HCT116 (cell line): Measurements from ENCODE around the gene HIRIP3. TPM values are rescaled to one million over a fixed set of nuclear protein-coding genes. Genes with fewer than 3 reads are reported as not detected.

Source experiments
- ATAC-seq: fragments of 200-7000 bp; cut with Tn5 transposase; 2 replicates; pipeline ENCODE4 v1.9.1; 2020; ENCODE audit warnings: mild to moderate bottlenecking, moderate library complexity
- BruUV-seq: library from RNA; stranded (reverse); fragments of 400-500 nt; replicated peaks from 2 replicates; lab custom pipeline; 2021; lab: Mats Ljungman, UMichigan
- CTCF ChIA-PET: fragments of 300-600 bp; sonication (Branson Sonifier 250); formaldehyde crosslinking; loops from one replicate; lab custom pipeline; 2021; ENCODE audit warnings: antibody characterized with exemption; lab: Charles Lee
- POLR2A ChIA-PET: fragments of 300-600, 350-600 bp; sonication (Branson Sonifier 250); formaldehyde crosslinking; loops from one replicate; lab custom pipeline; 2021; ENCODE audit warnings: antibody characterized with exemption; lab: Charles Lee
- RAD21 ChIA-PET, 2 experiments: fragments of 300-600 bp; sonication (Branson Sonifier 250); formaldehyde crosslinking; loops; one replicate each; lab custom pipeline; 2023; ENCODE audit warnings: low total read pairs in 2 of 2; ENCODE audit not compliant: uncharacterized antibody in 2 of 2, unreplicated experiment in 2 of 2, low non-redundant PET in 1 of 2; lab: Charles Lee
- DNase-seq: peaks from one replicate; pipeline ENCODE4 v3.0.0-alpha.2; 2010; ENCODE audit warnings: low read depth, low spot score
- H2AFZ ChIP-seq: fragments of 200-600 bp; shearing (Covaris generic), sonication (generic); 2 replicates; pipeline ENCODE4 v1.6.1; 2017; ENCODE audit warnings: low read depth, mixed run types, mixed read lengths, antibody characterized with exemption, low read length; ENCODE audit not compliant: poor library complexity, severe bottlenecking
- H3K27ac ChIP-seq: 2 replicates; pipeline ENCODE4 v1.5.1; 2012; ENCODE audit warnings: low read depth, low read length
- H3K27me3 ChIP-seq: fragments of 200-600 bp; sonication (generic); 2 replicates; pipeline ENCODE4 v1.6.1; 2016; ENCODE audit warnings: mixed run types, low read length, mixed read lengths; ENCODE audit not compliant: insufficient read depth
- H3K36me3 ChIP-seq, 2 experiments: fragments of 200-500 bp in 1 of 2; fragments of 200-600 bp in 1 of 2; sonication (Bioruptor generic) in 1 of 2; sonication (generic) in 1 of 2; 2 replicates each; pipeline versions ENCODE4 v1.5.1 to v1.6.1; 2014 to 2016; ENCODE audit warnings: low read length in 2 of 2, inconsistent platforms in 1 of 2, mixed read lengths in 1 of 2, mixed run types in 1 of 2; ENCODE audit not compliant: insufficient read depth in 2 of 2, control insufficient read depth in 1 of 2
- H3K4me1 ChIP-seq, 2 experiments: fragments of 200-600 bp in 1 of 2; sonication (generic) in 1 of 2; 2 replicates each; pipeline versions ENCODE4 v1.5.1 to v1.6.1; 2012 to 2017; ENCODE audit warnings: low read length in 2 of 2, inconsistent platforms in 1 of 2, mild to moderate bottlenecking in 1 of 2, mixed read lengths in 1 of 2, mixed run types in 1 of 2, moderate library complexity in 1 of 2; ENCODE audit not compliant: insufficient read depth in 2 of 2, control insufficient read depth in 1 of 2
- H3K4me2 ChIP-seq: fragments of 200-600 bp; sonication (generic); 2 replicates; pipeline ENCODE4 v1.6.1; 2017; ENCODE audit warnings: mixed run types, low read length, mixed read lengths
- H3K4me3 ChIP-seq, 2 experiments: fragments of 200-600 bp in 1 of 2; sonication (generic) in 1 of 2; replicated peaks in 1 of 2; 2 replicates each; pipeline ENCODE4 v1.5.1; 2011 to 2016; ENCODE audit warnings: low read length in 2 of 2, control low read depth in 1 of 2, low read depth in 1 of 2, mild to moderate bottlenecking in 1 of 2, mixed read lengths in 1 of 2, mixed run types in 1 of 2
- H3K79me2 ChIP-seq: fragments of 200-600 bp; sonication (generic); 2 replicates; pipeline ENCODE4 v1.6.1; 2017; ENCODE audit warnings: mild to moderate bottlenecking, mixed run types, low read length, moderate library complexity, mixed read lengths; ENCODE audit not compliant: insufficient read depth
- H3K9ac ChIP-seq: fragments of 200-600 bp; sonication (generic); 2 replicates; pipeline ENCODE4 v1.6.1; 2016; ENCODE audit warnings: low read length, mixed read lengths
- H3K9me2 ChIP-seq: fragments of 200-600 bp; sonication (generic), shearing (Covaris generic); 2 replicates; pipeline ENCODE4 v1.6.1; 2017; ENCODE audit warnings: mixed run types, mild to moderate bottlenecking, moderate library complexity; ENCODE audit not compliant: insufficient read depth
- H3K9me3 ChIP-seq, 2 experiments: fragments of 200-500 bp in 1 of 2; fragments of 200-600 bp in 1 of 2; sonication (Bioruptor generic) in 1 of 2; sonication (generic) in 1 of 2; 2 replicates each; pipeline ENCODE4 v1.6.1; 2014 to 2017; ENCODE audit warnings: low read length in 2 of 2, mixed read lengths in 2 of 2, inconsistent platforms in 1 of 2, low read depth in 1 of 2, mild to moderate bottlenecking in 1 of 2, mixed run types in 1 of 2, moderate library complexity in 1 of 2; ENCODE audit not compliant: control insufficient read depth in 1 of 2, insufficient read depth in 1 of 2
- H4K20me1 ChIP-seq: fragments of 200-600 bp; sonication (generic), shearing (Covaris generic); 2 replicates; pipeline ENCODE4 v1.6.1; 2017; ENCODE audit warnings: mixed run types, mild to moderate bottlenecking, moderate library complexity; ENCODE audit not compliant: insufficient read depth
- CBX3 ChIP-seq: IDR thresholded peaks from 2 replicates; pipeline ENCODE4 v1.6.1; 2012; ENCODE audit warnings: low read depth
- CEBPB ChIP-seq: IDR thresholded peaks from 2 replicates; pipeline ENCODE4 v1.6.1; 2012; ENCODE audit warnings: low read depth
- EGR1 ChIP-seq: IDR thresholded peaks from 2 replicates; pipeline ENCODE4 v1.6.1; 2012; ENCODE audit warnings: low read depth
- ELF1 ChIP-seq: IDR thresholded peaks from 2 replicates; pipeline ENCODE4 v1.6.1; 2012; ENCODE audit warnings: low read depth, borderline replicate concordance
- FOSL1 ChIP-seq: IDR thresholded peaks from 2 replicates; pipeline ENCODE4 v1.6.1; 2012; ENCODE audit warnings: low read depth
- JUND ChIP-seq: IDR thresholded peaks from 2 replicates; pipeline ENCODE4 v1.6.1; 2012
- POLR2A ChIP-seq: IDR thresholded peaks from 2 replicates; pipeline ENCODE4 v1.7.0; 2011; ENCODE audit warnings: borderline replicate concordance; ENCODE audit not compliant: insufficient read depth, insufficient read length; ENCODE audit errors: extremely low read depth
- POLR2AphosphoS5 ChIP-seq: IDR thresholded peaks from 2 replicates; pipeline ENCODE4 v1.6.1; 2011; ENCODE audit warnings: mild to moderate bottlenecking, low read depth, low read length, moderate library complexity
- RAD21 ChIP-seq: IDR thresholded peaks from 2 replicates; pipeline ENCODE4 v1.6.1; 2012; ENCODE audit warnings: low read depth, mild to moderate bottlenecking
- SIN3A ChIP-seq: IDR thresholded peaks from 2 replicates; pipeline ENCODE4 v1.6.1; 2012; ENCODE audit warnings: low read depth
- SP1 ChIP-seq: IDR thresholded peaks from 2 replicates; pipeline ENCODE4 v1.6.1; 2012; ENCODE audit warnings: low read depth
- SRF ChIP-seq: IDR thresholded peaks from 2 replicates; pipeline ENCODE4 v1.6.1; 2012; ENCODE audit warnings: low read depth
- TCF7L2 ChIP-seq: IDR thresholded peaks from 2 replicates; pipeline ENCODE4 v1.7.0; 2011; ENCODE audit warnings: borderline replicate concordance, inconsistent platforms; ENCODE audit not compliant: insufficient read depth, insufficient read length; ENCODE audit errors: extremely low read depth
- YY1 ChIP-seq: IDR thresholded peaks from 2 replicates; pipeline ENCODE4 v1.6.1; 2011; ENCODE audit warnings: low read length, low read depth, moderate library complexity, mild to moderate bottlenecking; ENCODE audit not compliant: insufficient replicate concordance; ENCODE audit errors: extremely low read depth
- ZNF274 ChIP-seq: fragments of 200-500 bp; sonication (Bioruptor generic); IDR thresholded peaks from 2 replicates; pipeline ENCODE4 v1.6.1; 2014; ENCODE audit warnings: mild to moderate bottlenecking, low read depth, low read length, inconsistent platforms
- intact Hi-C: fragments of 100-400 bp; cut with micrococcal nuclease; formaldehyde crosslinking; loops from 2 replicates; pipeline ENCODE4 v1.10.0; 2022
- total RNA-seq: library from RNA; stranded (reverse); gene quantifications from one replicate; pipeline ENCODE4 v1.2.1, GENCODE V29; 2021; ENCODE audit not compliant: unreplicated experiment
- TF ChIP-seq, protein P1 (sequence below): IDR thresholded peaks from 2 replicates; pipeline ENCODE4 v1.6.1; 2012
- TF ChIP-seq, protein P2 (sequence below): IDR thresholded peaks from 2 replicates; pipeline ENCODE4 v1.6.1; 2012
- TF ChIP-seq, protein P3 (sequence below): IDR thresholded peaks from 2 replicates; pipeline ENCODE4 v1.6.1; 2011; ENCODE audit warnings: mild to moderate bottlenecking, low read length, moderate library complexity; ENCODE audit not compliant: insufficient replicate concordance; ENCODE audit errors: extremely low read depth
- TF ChIP-seq, protein P4 (sequence below), 3 experiments: fragments of 200-600 bp in 1 of 3; sonication (generic) in 1 of 3; IDR thresholded peaks in 2 of 3; conservative IDR thresholded peaks in 1 of 3; 2 replicates each; pipeline ENCODE4 v1.5.1; 2012 to 2017; ENCODE audit warnings: low read depth in 2 of 3, low read length in 2 of 3, antibody characterized with exemption in 1 of 3, borderline replicate concordance in 1 of 3, control low read depth in 1 of 3, mild to moderate bottlenecking in 1 of 3, mixed read lengths in 1 of 3, mixed run types in 1 of 3, moderate library complexity in 1 of 3; ENCODE audit not compliant: insufficient read depth in 1 of 3

Gene HIRIP3
- total RNA-seq, 1 experiment from 2014 or later, result 21.8 TPM

GRCh38 chr16:30016555-30017276 lies 21.3 kb upstream of the HIRIP3 start:
- ChIA-PET CTCF (interaction anchor here (2.6 kb wide), 1 partner anchor 168 kb away, joined by 8 read pairs; no protein-coding TSS in a partner anchor), RAD21 (no interaction called here), POLR2A (no interaction called here)
- DNase-seq, result no peak
- intact Hi-C loops, result no loop called here
- no peak for TF ChIP-seq JUND
- TF ChIP-seq FOSL1, result no peak
- no peak for TF ChIP-seq YY1
- no peak for TF ChIP-seq RAD21
- no peak for TF ChIP-seq POLR2A
- TF ChIP-seq ELF1, result no peak
- TF ChIP-seq SRF, result no peak
- no peak for TF ChIP-seq CBX3
- TF ChIP-seq, protein P1, sequence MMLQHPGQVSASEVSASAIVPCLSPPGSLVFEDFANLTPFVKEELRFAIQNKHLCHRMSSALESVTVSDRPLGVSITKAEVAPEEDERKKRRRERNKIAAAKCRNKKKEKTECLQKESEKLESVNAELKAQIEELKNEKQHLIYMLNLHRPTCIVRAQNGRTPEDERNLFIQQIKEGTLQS, result no peak
- TF ChIP-seq SIN3A, result no peak
- no peak for TF ChIP-seq POLR2AphosphoS5
- no peak for TF ChIP-seq CEBPB
- TF ChIP-seq, protein P2, sequence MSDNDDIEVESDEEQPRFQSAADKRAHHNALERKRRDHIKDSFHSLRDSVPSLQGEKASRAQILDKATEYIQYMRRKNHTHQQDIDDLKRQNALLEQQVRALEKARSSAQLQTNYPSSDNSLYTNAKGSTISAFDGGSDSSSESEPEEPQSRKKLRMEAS, result no peak
- TF ChIP-seq EGR1, result no peak
- TF ChIP-seq SP1, result no peak
- TF ChIP-seq, protein P3, sequence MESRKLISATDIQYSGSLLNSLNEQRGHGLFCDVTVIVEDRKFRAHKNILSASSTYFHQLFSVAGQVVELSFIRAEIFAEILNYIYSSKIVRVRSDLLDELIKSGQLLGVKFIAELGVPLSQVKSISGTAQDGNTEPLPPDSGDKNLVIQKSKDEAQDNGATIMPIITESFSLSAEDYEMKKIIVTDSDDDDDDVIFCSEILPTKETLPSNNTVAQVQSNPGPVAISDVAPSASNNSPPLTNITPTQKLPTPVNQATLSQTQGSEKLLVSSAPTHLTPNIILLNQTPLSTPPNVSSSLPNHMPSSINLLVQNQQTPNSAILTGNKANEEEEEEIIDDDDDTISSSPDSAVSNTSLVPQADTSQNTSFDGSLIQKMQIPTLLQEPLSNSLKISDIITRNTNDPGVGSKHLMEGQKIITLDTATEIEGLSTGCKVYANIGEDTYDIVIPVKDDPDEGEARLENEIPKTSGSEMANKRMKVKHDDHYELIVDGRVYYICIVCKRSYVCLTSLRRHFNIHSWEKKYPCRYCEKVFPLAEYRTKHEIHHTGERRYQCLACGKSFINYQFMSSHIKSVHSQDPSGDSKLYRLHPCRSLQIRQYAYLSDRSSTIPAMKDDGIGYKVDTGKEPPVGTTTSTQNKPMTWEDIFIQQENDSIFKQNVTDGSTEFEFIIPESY, result no peak
- no peak for TF ChIP-seq TCF7L2
- TF ChIP-seq ZNF274, result no peak
- TF ChIP-seq, protein P4, sequence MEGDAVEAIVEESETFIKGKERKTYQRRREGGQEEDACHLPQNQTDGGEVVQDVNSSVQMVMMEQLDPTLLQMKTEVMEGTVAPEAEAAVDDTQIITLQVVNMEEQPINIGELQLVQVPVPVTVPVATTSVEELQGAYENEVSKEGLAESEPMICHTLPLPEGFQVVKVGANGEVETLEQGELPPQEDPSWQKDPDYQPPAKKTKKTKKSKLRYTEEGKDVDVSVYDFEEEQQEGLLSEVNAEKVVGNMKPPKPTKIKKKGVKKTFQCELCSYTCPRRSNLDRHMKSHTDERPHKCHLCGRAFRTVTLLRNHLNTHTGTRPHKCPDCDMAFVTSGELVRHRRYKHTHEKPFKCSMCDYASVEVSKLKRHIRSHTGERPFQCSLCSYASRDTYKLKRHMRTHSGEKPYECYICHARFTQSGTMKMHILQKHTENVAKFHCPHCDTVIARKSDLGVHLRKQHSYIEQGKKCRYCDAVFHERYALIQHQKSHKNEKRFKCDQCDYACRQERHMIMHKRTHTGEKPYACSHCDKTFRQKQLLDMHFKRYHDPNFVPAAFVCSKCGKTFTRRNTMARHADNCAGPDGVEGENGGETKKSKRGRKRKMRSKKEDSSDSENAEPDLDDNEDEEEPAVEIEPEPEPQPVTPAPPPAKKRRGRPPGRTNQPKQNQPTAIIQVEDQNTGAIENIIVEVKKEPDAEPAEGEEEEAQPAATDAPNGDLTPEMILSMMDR (IDR thresholded peaks at IDR 0.05 in 2 of 3, conservative IDR thresholded peaks at IDR 0.05 in 1 of 3; ENCODE audit: borderline replicate concordance in 1 of 3, insufficient read depth in 1 of 3, low read depth in 2 of 3, low read length in 2 of 3), result no peak
- BruUV-seq, result no TSS peak
- Histone ChIP-seq H4K20me1 (no peaks in the 10 kb centered on the region), H2AFZ (no peak overlapping the region), H3K4me3 (no peak overlapping the region), H3K27ac (no peak overlapping the region), H3K9me2 (no peaks in the 10 kb centered on the region), H3K9ac (no peak overlapping the region), H3K36me3 (no peaks in the 10 kb centered on the region), H3K4me1 (peaks cover 0 to 14% of the 10 kb centered on the region in 2 experiments; a peak in 3 of 4 replicates), H3K4me2 (no peak overlapping the region), H3K79me2 (no peaks in the 10 kb centered on the region), H3K27me3 (no peaks in the 10 kb centered on the region), H3K9me3 (no peaks in the 10 kb centered on the region)
- no peak for ATAC-seq
